RPMI8226 (cell line): Measurements from ENCODE around the gene TUBGCP6.
A peak's percentile ranks its signal among the peaks of the same experiment; 100 is the strongest.
"Not testable (repeated sequence)": the region's sequence is repeated elsewhere in the genome, so short reads cannot be mapped to it uniquely, and the experiment has no call there.

Source experiments
- DNase-seq: peaks from one replicate; pipeline ENCODE4 v3.0.0-alpha.2; 2015

TUBGCP6 gene

GRCh38 chr22:50177537-50178470, 67.0 kb downstream of the TUBGCP6 start:
- no peak for DNase-seq

GRCh38 chr22:50176850-50177536, 67.8 kb downstream of the TUBGCP6 start:
- no peak for DNase-seq

- DNase-seq = no peak
Measured at GRCh38 chr22:50175921-50176849, 68.6 kb downstream of the TUBGCP6 start.

- no peak for DNase-seq
Measured at GRCh38 chr22:50175191-50175461, 69.7 kb downstream of the TUBGCP6 start.

- no peak for DNase-seq
Measured at GRCh38 chr22:50174382-50175190, 70.2 kb downstream of the TUBGCP6 start.

GRCh38 chr22:50173983-50174355, 70.9 kb downstream of the TUBGCP6 start:
- DNase-seq = no peak

GRCh38 chr22:50173311-50173982, 71.4 kb downstream of the TUBGCP6 start:
- DNase-seq = peak; percentile 79

- DNase-seq = no peak
Measured at GRCh38 chr22:50171965-50172421, 72.8 kb downstream of the TUBGCP6 start.

- DNase-seq = no peak
Measured at GRCh38 chr22:50171319-50171964, 73.4 kb downstream of the TUBGCP6 start.

- no peak for DNase-seq
Measured at GRCh38 chr22:50170453-50171318, 74.1 kb downstream of the TUBGCP6 start, which contains the start of gene PANX2. Gene PANX2, plus strand, starts transcription at chr22:50170731. Its CDS starts 0 bp downstream, at chr22:50170731.

- peak; percentile 75 for DNase-seq
Measured at GRCh38 chr22:50169774-50170341, 75.0 kb downstream of the TUBGCP6 start.

- DNase-seq = no peak
Measured at GRCh38 chr22:50169181-50169759, 75.6 kb downstream of the TUBGCP6 start.

- DNase-seq = not testable (repeated sequence)
Measured at GRCh38 chr22:50168490-50169180, 76.2 kb downstream of the TUBGCP6 start.

- no peak for DNase-seq
Measured at GRCh38 chr22:50167689-50168489, 76.9 kb downstream of the TUBGCP6 start.
